K562 (cell line): ENCODE measurements around the gene B2M. TPM values are rescaled to one million over a fixed set of nuclear protein-coding genes. Genes with fewer than 3 reads are reported as not detected.

Source experiments
- EGR1 ChIP-seq: fragments of 450-650 bp; conservative IDR thresholded peaks from 2 replicates; pipeline ENCODE4 v1.6.1; 2017; ENCODE audit warnings: mild to moderate bottlenecking
- EP300 ChIP-seq: IDR thresholded peaks from 2 replicates; pipeline ENCODE4 v1.6.1; 2012; ENCODE audit warnings: low read length, improper control_type of control experiment
- GABPB2 ChIP-seq: fragments of 250-450 bp; sonication (Bioruptor Pico); conservative IDR thresholded peaks from 2 replicates; pipeline ENCODE4 v1.5.1; 2021; ENCODE audit warnings: mild to moderate bottlenecking
- MAFK ChIP-seq: IDR thresholded peaks from 2 replicates; pipeline ENCODE4 v1.6.1; 2011; ENCODE audit warnings: low read length, improper control_type of control experiment
- MEF2A ChIP-seq: IDR thresholded peaks from 2 replicates; pipeline ENCODE4 v1.6.1; 2011; ENCODE audit warnings: low read depth, mild to moderate bottlenecking, low read length, moderate library complexity; ENCODE audit not compliant: control insufficient read depth
- ZNF143 ChIP-seq: sonication (generic); formaldehyde crosslinking; IDR thresholded peaks from 2 replicates; pipeline ENCODE4 v1.9.0; 2022; ENCODE audit warnings: mild to moderate bottlenecking, missing genetic modification reagents
- ZNF785 ChIP-seq: fragments of 250-450 bp; sonication (Bioruptor Pico); IDR thresholded peaks from 2 replicates; pipeline ENCODE4 v1.4.0; 2020; ENCODE audit warnings: mild to moderate bottlenecking
- polyA plus RNA-seq, 8 experiments: library from polyadenylated mRNA; depleted of rRNA in 4 of 8; stranded (reverse) in 5 of 8; unstranded in 3 of 8; fragments of >200 nt; fragmentation: Nextera tagmentation in 2 of 8; fragmentation: Illumina TruSeq in 1 of 8; extraction: Ambion mirVana in 2 of 8; extraction: Trizol in 1 of 8; gene quantifications; 2 replicates each; pipeline versions ENCODE4 v1.2.1 to v1.2.3, GENCODE V29; 2011 to 2014; ENCODE audit warnings: inconsistent platforms in 1 of 8, missing spikeins in 1 of 8
- total RNA-seq, 7 experiments: library from RNA; depleted of rRNA in 6 of 7; stranded (reverse); fragments of >200 nt in 6 of 7; fragmentation: Illumina TruSeq in 2 of 7; extraction: Trizol in 2 of 7; gene quantifications; 2 replicates each; pipeline versions ENCODE4 v1.2.1 to v1.2.3, GENCODE V29; 2011 to 2021; ENCODE audit warnings: low replicate concordance in 1 of 7
- TF ChIP-seq, protein P1 (sequence below): fragments of 250-450 bp; sonication (Bioruptor Pico); IDR thresholded peaks from 2 replicates; pipeline ENCODE4 v1.4.0; 2020; ENCODE audit warnings: mild to moderate bottlenecking, moderate library complexity, borderline replicate concordance
- TF ChIP-seq, protein P2 (sequence below), 2 experiments: fragments of 450-650 bp; IDR thresholded peaks; 2 replicates each; pipeline ENCODE4 v1.6.1; 2016; ENCODE audit warnings: mild to moderate bottlenecking in 2 of 2, borderline replicate concordance in 1 of 2, low read depth in 1 of 2, moderate library complexity in 1 of 2
- TF ChIP-seq, protein P3 (sequence below): fragments of 250-450 bp; sonication (Bioruptor Pico); IDR thresholded peaks from 2 replicates; pipeline ENCODE4 v1.5.0; 2021; ENCODE audit warnings: mild to moderate bottlenecking, moderate library complexity
- TF ChIP-seq, protein P4 (sequence below): fragments of 450-650 bp; IDR thresholded peaks from 2 replicates; pipeline ENCODE4 v1.6.1; 2016; ENCODE audit warnings: low read depth, mild to moderate bottlenecking, moderate library complexity

Gene B2M
- total and polyA plus RNA-seq, 9 of the 15 experiments (the other 6 are each of a cell fraction or from before 2014, with no cell fraction given): 460 to 3,138 (median 1,032) TPM

DNA sequence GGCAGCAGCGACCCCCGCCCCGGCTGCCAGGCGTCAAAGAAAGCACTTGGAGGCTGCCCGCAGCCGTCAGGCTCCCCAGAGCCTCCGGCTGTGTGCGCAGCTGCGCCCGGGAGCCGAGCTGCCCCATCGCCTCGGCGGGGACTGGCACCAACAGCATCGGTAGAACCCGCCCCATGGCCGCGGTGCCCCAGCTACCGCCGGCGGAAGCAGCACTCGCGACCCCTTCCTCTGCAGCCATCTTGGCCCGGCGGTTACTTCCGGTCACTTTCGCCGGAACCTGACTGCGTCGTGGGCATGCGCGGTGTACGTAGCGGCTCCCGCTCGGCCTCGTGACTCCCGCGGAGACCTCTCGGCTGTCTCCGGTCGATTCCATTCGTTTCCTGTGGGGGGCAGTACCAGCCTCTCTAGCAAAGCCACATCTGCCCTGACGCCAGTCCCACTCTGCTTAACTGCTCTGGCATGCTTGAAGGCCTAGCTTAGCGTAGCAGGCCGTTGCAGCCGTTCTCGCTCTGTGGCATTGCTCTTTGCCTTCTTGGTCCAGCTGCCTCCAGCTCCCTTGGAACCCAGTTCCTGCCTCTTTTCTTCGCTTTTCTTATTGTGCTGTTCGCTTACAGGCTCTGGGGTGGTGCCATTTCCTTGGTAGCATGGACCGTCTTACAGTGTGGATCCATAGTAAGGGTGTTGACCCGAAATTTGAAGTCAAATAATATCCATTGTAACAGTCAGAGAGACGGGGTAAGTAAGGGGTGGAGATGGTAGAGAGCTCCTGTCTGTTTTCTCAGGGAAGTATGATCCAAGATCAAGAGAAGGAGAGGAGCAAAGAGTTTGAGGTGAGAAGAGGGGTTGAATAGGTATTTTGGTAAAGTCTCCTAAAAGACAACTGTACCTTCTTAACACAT is 47.7 kb upstream of the B2M start, which contains the start of gene SPG11 (continued):
- TF ChIP-seq, protein P1, sequence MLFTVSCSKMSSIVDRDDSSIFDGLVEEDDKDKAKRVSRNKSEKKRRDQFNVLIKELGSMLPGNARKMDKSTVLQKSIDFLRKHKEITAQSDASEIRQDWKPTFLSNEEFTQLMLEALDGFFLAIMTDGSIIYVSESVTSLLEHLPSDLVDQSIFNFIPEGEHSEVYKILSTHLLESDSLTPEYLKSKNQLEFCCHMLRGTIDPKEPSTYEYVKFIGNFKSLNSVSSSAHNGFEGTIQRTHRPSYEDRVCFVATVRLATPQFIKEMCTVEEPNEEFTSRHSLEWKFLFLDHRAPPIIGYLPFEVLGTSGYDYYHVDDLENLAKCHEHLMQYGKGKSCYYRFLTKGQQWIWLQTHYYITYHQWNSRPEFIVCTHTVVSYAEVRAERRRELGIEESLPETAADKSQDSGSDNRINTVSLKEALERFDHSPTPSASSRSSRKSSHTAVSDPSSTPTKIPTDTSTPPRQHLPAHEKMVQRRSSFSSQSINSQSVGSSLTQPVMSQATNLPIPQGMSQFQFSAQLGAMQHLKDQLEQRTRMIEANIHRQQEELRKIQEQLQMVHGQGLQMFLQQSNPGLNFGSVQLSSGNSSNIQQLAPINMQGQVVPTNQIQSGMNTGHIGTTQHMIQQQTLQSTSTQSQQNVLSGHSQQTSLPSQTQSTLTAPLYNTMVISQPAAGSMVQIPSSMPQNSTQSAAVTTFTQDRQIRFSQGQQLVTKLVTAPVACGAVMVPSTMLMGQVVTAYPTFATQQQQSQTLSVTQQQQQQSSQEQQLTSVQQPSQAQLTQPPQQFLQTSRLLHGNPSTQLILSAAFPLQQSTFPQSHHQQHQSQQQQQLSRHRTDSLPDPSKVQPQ (CRISPR knock-in tag): no peak
- TF ChIP-seq, protein P2, sequence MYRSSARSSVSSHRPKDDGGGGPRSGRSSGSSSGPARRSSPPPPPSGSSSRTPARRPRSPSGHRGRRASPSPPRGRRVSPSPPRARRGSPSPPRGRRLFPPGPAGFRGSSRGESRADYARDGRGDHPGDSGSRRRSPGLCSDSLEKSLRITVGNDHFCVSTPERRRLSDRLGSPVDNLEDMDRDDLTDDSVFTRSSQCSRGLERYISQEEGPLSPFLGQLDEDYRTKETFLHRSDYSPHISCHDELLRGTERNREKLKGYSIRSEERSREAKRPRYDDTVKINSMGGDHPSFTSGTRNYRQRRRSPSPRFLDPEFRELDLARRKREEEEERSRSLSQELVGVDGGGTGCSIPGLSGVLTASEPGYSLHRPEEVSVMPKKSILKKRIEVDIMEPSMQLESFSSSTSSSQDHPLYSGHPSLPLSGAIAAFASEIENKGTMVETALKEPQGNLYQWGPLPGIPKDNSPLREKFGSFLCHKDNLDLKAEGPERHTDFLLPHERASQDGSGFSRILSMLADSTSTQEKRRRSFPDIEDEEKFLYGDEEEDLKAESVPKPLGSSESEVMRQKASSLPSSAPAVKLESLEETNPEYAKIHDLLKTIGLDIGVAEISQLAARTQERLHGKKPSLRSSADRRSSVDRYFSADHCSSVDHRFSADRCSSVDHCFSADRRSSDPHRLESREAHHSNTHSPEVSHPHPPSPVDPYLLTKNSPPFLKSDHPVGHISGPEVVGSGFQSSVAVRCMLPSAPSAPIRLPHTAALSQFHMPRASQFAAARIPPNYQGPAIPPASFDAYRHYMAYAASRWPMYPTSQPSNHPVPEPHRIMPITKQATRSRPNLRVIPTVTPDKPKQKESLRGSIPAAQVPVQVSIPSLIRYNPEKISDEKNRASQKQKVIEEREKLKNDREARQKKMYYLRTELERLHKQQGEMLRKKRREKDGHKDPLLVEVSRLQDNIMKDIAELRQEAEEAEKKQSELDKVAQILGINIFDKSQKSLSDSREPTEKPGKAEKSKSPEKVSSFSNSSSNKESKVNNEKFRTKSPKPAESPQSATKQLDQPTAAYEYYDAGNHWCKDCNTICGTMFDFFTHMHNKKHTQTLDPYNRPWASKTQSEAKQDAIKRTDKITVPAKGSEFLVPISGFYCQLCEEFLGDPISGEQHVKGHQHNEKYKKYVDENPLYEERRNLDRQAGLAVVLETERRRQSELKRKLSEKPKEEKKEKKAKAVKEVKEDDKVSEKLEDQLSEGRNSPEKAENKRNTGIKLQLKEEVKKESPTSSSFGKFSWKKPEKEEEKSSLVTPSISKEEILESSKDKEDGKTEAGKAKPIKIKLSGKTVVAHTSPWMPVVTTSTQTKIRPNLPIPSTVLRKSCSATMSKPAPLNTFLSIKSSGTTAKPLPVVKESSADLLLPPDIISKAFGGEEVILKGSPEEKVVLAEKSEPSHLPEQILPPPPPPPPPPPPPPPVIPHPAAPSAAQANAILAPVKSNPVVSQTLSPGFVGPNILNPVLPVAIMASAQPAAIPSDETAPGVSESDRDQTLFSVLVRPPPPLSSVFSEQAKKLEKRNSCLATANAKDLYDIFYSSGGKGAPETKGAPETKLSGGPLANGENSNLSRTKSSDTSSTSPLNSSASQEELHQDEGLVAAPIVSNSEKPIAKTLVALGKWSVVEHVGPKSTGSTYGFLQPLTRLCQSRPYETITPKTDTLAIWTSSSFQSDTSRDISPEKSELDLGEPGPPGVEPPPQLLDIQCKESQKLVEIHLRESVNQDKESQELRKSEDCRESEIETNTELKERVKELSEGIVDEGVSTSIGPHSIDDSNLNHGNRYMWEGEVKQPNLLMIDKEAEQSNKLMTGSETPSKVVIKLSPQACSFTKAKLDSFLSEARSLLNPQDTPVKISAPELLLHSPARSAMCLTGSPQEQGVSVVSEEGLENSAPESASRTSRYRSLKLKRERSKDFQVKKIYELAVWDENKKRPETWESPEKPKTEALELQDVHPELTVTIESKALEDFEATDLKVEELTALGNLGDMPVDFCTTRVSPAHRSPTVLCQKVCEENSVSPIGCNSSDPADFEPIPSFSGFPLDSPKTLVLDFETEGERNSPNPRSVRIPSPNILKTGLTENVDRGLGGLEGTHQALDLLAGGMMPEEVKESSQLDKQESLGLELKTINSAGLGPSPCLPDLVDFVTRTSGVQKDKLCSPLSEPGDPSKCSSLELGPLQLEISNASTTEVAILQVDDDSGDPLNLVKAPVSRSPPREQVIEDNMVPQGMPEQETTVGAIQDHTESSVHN (IDR thresholded peaks at IDR 0.05; ENCODE audit: borderline replicate concordance in 1 of 2, low read depth in 1 of 2): no peak
- TF ChIP-seq EP300 (no peak), MAFK (0 out of 2 replicates have a peak, but pooled peaks have one; percentile 10), ZNF785 (CRISPR knock-in tag) (no peak), ZNF143 (CRISPR knock-in tag) (peak; percentile 55; the same call in 1 of the 2 replicates), GABPB2 (no peak), MEF2A (no peak), EGR1 (no peak)
- TF ChIP-seq, protein P3, sequence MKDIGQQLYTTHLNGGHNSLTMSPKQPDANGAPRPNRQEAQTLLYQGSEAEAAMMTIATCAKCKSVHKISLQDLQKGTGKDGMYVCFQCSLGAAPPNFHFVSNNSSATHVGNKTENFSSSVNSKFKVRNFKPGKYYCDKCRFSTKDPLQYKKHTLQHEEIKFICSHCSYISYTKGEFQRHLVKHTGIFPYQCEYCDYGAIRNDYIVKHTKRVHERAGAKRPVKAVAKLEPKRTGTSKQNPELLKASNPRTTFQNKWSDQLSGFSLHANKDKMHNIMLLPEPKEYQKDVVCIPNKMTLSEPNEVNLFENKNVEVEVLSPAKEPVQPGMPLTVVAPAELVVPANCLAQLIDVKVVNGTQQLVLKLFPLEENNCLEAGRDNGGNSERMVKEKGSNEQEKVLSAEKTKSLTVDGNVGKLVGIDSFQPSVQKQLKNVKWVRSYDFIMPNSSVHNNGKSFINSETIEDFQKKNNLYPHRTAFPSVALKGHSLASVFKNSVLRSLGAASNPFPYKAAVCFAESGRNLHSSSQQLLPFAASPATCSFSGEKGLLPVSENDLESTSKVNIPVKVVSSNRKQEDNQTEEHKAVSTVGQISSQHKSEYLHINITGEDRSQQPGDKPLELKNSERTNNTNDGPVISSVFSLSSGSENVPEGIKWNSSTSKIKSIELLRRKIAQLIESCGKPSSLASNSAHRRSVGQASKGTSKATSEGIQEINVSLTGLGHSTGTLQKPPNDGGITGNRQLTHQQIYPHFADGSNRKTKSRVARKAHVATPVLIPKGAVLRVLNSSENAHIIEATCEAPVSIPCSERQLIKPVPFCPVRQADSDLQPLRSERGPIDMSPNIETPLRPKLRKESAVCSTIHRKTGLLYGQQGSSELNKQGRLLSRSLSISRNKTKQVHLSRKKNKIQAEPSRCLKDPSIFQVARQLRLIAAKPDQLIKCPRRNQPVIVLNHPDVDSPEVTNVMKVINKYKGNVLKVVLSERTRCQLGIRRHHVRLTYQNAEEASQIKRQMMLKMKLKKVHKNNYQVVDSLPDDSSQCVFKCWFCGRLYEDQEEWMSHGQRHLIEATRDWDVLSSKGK (CRISPR knock-in tag): no peak
- TF ChIP-seq, protein P4, sequence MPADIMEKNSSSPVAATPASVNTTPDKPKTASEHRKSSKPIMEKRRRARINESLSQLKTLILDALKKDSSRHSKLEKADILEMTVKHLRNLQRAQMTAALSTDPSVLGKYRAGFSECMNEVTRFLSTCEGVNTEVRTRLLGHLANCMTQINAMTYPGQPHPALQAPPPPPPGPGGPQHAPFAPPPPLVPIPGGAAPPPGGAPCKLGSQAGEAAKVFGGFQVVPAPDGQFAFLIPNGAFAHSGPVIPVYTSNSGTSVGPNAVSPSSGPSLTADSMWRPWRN: no peak
